BLaER1 treated with 17β-estradiol and CSF1 and Interleukin-3, amounts not matched to agents 10 nM and 100 nM (cell line): ENCODE data around the gene MBP.

Source experiments
- H3K27ac ChIP-seq, 11 experiments: shearing (Covaris generic); formaldehyde crosslinking; 2 replicates each; pipeline ENCODE4 v1.8.1; 2022
- H3K27me3 ChIP-seq, 11 experiments: shearing (Covaris generic); formaldehyde crosslinking; 2 replicates each; pipeline ENCODE4 v1.8.1; 2022
- H3K36me3 ChIP-seq, 11 experiments: shearing (Covaris generic); formaldehyde crosslinking; 2 replicates each; pipeline ENCODE4 v1.8.1; 2022
- H3K4me1 ChIP-seq, 10 experiments: shearing (Covaris generic); formaldehyde crosslinking; 2 replicates each; pipeline ENCODE4 v1.8.1; 2022
- H3K4me2 ChIP-seq, 11 experiments: shearing (Covaris generic); formaldehyde crosslinking; 2 replicates each; pipeline ENCODE4 v1.8.1; 2022
- H3K4me3 ChIP-seq, 10 experiments: shearing (Covaris generic); formaldehyde crosslinking; 2 replicates each; pipeline ENCODE4 v1.8.1; 2022
- H3K9ac ChIP-seq, 11 experiments: shearing (Covaris generic); formaldehyde crosslinking; 2 replicates each; pipeline ENCODE4 v1.8.1; 2022
- H3K9me3 ChIP-seq, 11 experiments: shearing (Covaris generic); formaldehyde crosslinking; replicated peaks in 1 of 11; 2 replicates each; pipeline ENCODE4 v1.8.1; 2022
- H4K20me1 ChIP-seq, 11 experiments: shearing (Covaris generic); formaldehyde crosslinking; 2 replicates each; pipeline ENCODE4 v1.8.1; 2022
- Cebpa-rat ChIP-seq, 11 experiments: shearing (Covaris generic); IDR thresholded peaks; 2 replicates each; pipeline ENCODE4 v1.8.1; 2022

Gene MBP

DNA sequence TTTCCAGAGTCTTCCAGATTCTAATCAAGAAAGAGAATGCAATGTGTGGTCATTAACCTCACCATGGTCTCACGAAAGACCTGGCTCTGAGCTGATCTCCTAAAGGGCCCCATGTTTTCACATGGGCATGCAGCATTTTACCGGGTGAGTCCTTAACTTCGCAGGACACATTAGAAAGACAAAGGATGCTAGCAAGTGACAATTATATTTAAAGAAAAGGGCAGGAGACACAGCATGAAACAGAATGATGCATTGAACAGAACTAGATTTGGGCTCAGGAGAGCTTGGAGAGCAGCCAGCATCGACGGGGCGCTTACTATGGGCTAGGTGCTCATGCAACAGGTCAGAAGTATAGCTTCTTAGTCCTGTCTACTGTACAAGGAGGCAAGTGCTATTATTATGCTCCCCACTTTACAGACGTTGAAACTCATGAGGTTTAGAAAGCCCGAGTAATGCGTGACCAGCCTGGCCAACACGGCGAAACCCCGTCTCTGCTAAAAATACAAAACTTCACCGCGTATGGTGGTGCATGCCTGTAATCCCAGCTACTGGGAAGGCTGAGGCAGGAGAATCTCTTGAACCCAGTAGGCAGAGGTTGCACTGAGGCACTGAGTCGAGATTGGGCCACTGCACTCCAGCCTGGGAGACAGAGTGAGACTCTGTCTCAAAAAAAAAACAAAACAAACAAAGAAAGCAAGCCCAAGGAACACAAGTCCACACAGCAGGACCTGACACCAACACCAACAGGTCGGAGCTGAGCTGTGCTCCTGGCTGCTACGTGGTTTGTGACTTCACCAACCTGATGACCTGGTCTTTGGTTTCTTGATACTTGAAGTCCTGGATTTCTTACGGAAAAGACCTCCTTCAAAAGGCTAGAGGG is 16.1 kb downstream of the MBP start:
- Histone ChIP-seq H3K36me3 (peaks cover 40 to 94% (median 81%) of the 10 kb centered on the region in 11 experiments), H3K9ac (peak overlapping the region in 4 of 11 experiments; percentile 3 to 70 (median 20); a peak in 4 of 22 replicates), H3K27me3 (no peaks in the 10 kb centered on the region), H3K4me1 (peaks cover 78 to 95% (median 93%) of the 10 kb centered on the region in 10 experiments), H3K9me3 (no peaks in the 10 kb centered on the region), H4K20me1 (peaks cover 18 to 94% (median 87%) of the 10 kb centered on the region in 11 experiments; a peak in 18 of 22 replicates), H3K4me3 (no peak overlapping the region), H3K4me2 (peak overlapping the region; percentile 43 to 97 (median 83)), H3K27ac (peak overlapping the region in 9 of 11 experiments; percentile 70 to 85 (median 78); a peak in 16 of 22 replicates)
- TF ChIP-seq Cebpa-rat (IDR thresholded peaks at IDR 0.05) = no peak

DNA sequence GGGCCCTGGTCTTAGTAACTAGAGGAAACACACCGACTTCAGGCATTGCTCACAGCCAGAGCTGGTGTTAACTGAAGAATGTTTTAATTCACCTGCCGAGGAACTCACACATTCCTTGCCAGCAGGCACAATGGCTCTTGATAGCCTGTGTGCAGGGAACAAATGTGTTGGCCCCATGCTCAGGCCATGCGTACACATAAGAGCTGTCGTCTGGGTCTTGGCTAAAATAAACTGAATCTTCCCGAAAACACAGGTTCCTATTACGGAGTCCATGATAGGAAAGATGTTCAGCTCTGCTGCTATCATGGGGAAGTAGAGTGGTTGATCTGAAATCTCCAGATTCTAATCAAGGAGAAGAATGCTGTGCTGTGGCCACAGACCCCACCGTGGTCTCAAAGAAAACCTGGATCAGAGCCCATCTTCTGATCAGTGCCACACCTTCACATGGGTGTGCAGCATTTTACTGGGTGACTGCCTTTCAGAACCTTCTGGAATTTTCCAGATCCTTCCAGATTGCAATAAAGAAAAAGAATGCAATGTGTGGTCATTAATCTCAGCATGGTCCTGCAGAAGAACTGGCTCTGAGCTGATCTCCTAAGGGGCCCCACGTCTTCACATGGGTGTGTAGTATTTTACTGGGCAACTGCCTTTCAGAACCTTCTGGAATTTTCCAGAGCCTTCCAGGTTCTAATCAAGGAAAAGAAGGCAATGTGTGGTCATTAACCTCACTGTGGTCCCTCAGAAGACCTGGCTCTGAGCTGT is 17.2 kb downstream of the MBP start:
- Histone ChIP-seq H3K27ac (peak overlapping the region; percentile 49 to 85 (median 76); a peak in 21 of 22 replicates), H3K4me2 (peak overlapping the region; percentile 43 to 97 (median 83)), H3K9ac (peak overlapping the region; percentile 12 to 73 (median 63); a peak in 18 of 22 replicates), H3K27me3 (no peaks in the 10 kb centered on the region), H3K9me3 (no peaks in the 10 kb centered on the region), H3K36me3 (peaks cover 46 to 95% (median 84%) of the 10 kb centered on the region in 11 experiments), H3K4me3 (peak overlapping the region in 2 of 10 experiments; percentile 1 to 34; a peak in 2 of 20 replicates), H4K20me1 (peaks cover 20 to 94% (median 87%) of the 10 kb centered on the region in 11 experiments; a peak in 18 of 22 replicates), H3K4me1 (peaks cover 74 to 95% (median 93%) of the 10 kb centered on the region in 10 experiments)
- no peak for TF ChIP-seq Cebpa-rat (IDR thresholded peaks at IDR 0.05)

DNA sequence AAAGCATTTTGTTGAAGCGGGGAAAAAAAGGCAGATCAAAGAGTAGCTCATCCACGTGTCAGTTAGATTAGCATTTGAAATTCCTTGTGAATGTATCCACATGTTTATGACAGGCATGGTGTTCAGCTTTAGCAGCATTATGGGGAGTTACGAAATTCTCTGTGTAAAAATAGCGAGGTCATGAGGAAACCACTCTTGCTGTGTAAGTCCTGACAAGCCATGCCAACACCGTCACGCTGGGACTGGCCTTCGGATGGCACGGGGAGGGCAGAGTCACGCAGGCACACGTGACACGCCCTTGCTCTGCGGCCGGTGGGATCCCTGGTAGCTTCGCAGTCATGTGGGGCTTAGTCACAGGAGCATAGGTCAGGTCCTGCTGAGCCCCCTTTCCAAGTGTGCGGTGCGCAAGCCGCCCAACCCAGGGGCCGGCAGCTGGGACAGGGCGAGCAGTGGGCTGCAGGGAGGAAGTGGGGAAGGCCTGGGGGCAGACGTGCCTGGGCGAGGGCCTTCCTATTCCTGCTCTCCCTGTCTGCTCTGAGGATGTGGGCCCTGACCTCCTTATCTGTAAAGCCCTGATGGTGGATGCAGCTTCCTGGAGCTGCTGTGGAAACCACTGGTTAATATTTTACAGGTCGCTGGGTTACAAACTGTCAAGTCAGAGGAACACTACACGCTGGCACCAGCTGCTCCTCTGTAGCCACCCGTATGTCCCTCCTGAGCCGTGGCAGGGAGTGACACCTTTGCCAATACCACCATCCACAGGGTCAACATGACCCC is 18.0 kb downstream of the MBP start:
- Histone ChIP-seq H3K27ac (peak overlapping the region; percentile 49 to 85 (median 76)), H3K9me3 (no peaks in the 10 kb centered on the region), H3K4me1 (peaks cover 67 to 95% (median 93%) of the 10 kb centered on the region in 10 experiments), H3K36me3 (peaks cover 43 to 93% (median 81%) of the 10 kb centered on the region in 11 experiments), H3K9ac (peak overlapping the region; percentile 12 to 73 (median 63); a peak in 18 of 22 replicates), H3K4me3 (peak overlapping the region in 2 of 10 experiments; percentile 1 to 12; a peak in 2 of 20 replicates), H3K4me2 (peak overlapping the region; percentile 43 to 97 (median 83)), H3K27me3 (no peaks in the 10 kb centered on the region), H4K20me1 (peaks cover 13 to 94% (median 87%) of the 10 kb centered on the region in 11 experiments; a peak in 18 of 22 replicates)
- TF ChIP-seq Cebpa-rat (IDR thresholded peaks at IDR 0.05) = peak in 5 of 11 experiments; percentile 14 to 61 (median 44); a peak in 4 of 22 replicates

DNA sequence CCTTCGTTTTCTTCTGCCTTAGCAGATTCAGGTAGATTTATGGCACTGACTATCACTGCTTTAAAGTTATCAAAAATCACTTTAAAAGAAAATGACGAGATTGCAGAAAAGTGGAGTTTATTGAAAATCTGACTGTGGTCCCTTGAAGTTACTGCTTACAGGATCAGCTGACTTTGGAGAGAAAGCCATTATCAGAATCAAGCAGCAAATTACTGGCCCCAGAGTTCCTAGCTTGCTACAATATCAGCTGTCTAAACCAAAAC is 18.5 kb downstream of the MBP start:
- no peak for TF ChIP-seq Cebpa-rat (IDR thresholded peaks at IDR 0.05)
- Histone ChIP-seq H3K4me1 (peaks cover 66 to 95% (median 93%) of the 10 kb centered on the region in 10 experiments), H3K4me3 (peak overlapping the region in 1 of 10 experiments; percentile 12; a peak in 1 of 20 replicates), H4K20me1 (peaks cover 13 to 94% (median 87%) of the 10 kb centered on the region in 11 experiments; a peak in 18 of 22 replicates), H3K9me3 (no peaks in the 10 kb centered on the region), H3K9ac (peak overlapping the region in 9 of 11 experiments; percentile 31 to 73 (median 63); a peak in 16 of 22 replicates), H3K4me2 (peak overlapping the region in 10 of 11 experiments; percentile 60 to 97 (median 84); a peak in 20 of 22 replicates), H3K27ac (peak overlapping the region; percentile 49 to 85 (median 76); a peak in 20 of 22 replicates), H3K36me3 (peaks cover 40 to 93% (median 76%) of the 10 kb centered on the region in 11 experiments), H3K27me3 (no peaks in the 10 kb centered on the region)

DNA sequence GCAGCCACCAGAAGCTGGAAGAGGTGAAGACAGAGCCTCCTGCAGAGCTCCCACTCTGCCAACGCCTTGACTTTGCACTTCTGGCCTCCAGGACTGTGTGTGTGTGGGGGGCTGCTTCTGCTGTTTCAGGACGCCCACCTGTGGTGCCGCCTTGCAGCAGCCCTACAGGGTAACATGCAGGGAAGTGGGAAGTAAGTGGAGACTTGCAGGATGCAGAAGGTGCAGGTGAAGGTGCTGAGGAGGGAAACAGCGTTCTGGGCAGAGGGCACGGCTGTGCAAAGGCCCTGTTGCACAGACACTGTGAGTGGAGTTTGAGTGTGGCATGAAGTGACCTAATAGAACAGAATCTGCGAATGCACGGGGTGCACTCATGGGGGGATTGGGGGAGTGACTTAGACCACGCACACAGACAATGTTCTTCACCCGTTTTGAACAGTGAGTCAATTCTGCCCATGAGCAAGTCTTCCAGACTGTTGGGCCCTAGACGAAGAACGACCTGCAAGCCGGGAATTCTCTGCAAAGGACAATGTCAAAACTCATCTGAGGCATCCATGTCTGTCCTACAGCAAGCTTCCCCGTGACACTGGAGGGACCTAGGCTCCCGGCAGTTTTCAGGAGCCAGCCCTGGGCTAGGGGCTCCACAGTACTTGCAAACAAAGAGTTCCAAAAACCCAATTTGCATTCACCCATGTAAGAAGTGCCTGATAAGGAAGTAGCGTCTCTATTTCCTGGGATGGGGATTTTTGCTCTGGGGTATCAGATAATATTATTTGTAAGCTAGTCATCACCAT is 19.0 kb downstream of the MBP start:
- no peaks in the 10 kb centered on the region for H3K9me3 ChIP-seq
- peaks cover 13 to 94% (median 87%) of the 10 kb centered on the region in 11 experiments; a peak in 17 of 22 replicates for H4K20me1 ChIP-seq
- H3K27ac ChIP-seq = peak overlapping the region; percentile 49 to 85 (median 76); a peak in 20 of 22 replicates
- peaks cover 66 to 95% (median 93%) of the 10 kb centered on the region in 10 experiments for H3K4me1 ChIP-seq
- H3K36me3 ChIP-seq = peaks cover 35 to 93% (median 79%) of the 10 kb centered on the region in 11 experiments; a peak in 21 of 22 replicates
- no peaks in the 10 kb centered on the region for H3K27me3 ChIP-seq
- H3K9ac ChIP-seq = peak overlapping the region in 7 of 11 experiments; percentile 31 to 73 (median 64); a peak in 12 of 22 replicates
- H3K4me2 ChIP-seq = peak overlapping the region in 8 of 11 experiments; percentile 72 to 97 (median 86); a peak in 17 of 22 replicates
- TF ChIP-seq Cebpa-rat (IDR thresholded peaks at IDR 0.05) = no peak
- peak overlapping the region in 1 of 10 experiments; percentile 24; a peak in 2 of 20 replicates for H3K4me3 ChIP-seq

DNA sequence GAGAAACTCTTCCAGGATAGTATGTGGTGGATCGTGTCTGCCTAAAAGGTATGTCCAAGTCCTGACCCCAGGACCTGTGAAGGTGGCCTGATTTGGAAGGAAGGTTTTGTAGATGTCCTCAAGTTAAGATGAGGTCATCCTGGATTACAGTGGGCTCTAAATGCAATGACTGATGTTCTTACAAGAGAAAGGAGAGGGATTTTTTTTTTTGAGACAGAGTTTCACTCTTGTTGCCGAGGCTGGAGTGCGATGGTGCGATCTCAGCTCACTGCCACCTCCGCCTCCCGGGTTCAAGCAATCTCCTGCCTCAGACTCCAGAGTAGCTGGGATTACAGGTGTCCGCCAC is 19.9 kb downstream of the MBP start:
- Histone ChIP-seq H3K27ac (peak overlapping the region in 8 of 11 experiments; percentile 35 to 85 (median 64); a peak in 15 of 22 replicates), H3K9me3 (no peaks in the 10 kb centered on the region), H3K36me3 (peaks cover 35 to 93% (median 79%) of the 10 kb centered on the region in 11 experiments; a peak in 21 of 22 replicates), H3K4me2 (peak overlapping the region in 9 of 11 experiments; percentile 7 to 97 (median 85); a peak in 16 of 22 replicates), H4K20me1 (peaks cover 13 to 98% (median 86%) of the 10 kb centered on the region in 11 experiments; a peak in 17 of 22 replicates), H3K4me3 (peak overlapping the region in 2 of 10 experiments; percentile 6 to 38; a peak in 4 of 20 replicates), H3K27me3 (no peaks in the 10 kb centered on the region), H3K4me1 (peaks cover 73 to 99% (median 98%) of the 10 kb centered on the region in 10 experiments), H3K9ac (peak overlapping the region in 6 of 11 experiments; percentile 8 to 50 (median 26); a peak in 7 of 22 replicates)
- TF ChIP-seq Cebpa-rat (IDR thresholded peaks at IDR 0.05) = no peak
